CD4-positive, alpha-beta T cell treated with Interleukin-4 for 1 hour (primary cell): ENCODE data around the gene CPEB3.
"Not testable (repeated sequence)": the region's sequence is repeated elsewhere in the genome, so short reads cannot be mapped to it uniquely, and the experiment has no call there.

Experiments
- DNase-seq, 2 donors: peaks; one replicate each; pipeline ENCODE4 v3.0.0-alpha.2; 2020 to 2022

The CPEB3 gene

DNA sequence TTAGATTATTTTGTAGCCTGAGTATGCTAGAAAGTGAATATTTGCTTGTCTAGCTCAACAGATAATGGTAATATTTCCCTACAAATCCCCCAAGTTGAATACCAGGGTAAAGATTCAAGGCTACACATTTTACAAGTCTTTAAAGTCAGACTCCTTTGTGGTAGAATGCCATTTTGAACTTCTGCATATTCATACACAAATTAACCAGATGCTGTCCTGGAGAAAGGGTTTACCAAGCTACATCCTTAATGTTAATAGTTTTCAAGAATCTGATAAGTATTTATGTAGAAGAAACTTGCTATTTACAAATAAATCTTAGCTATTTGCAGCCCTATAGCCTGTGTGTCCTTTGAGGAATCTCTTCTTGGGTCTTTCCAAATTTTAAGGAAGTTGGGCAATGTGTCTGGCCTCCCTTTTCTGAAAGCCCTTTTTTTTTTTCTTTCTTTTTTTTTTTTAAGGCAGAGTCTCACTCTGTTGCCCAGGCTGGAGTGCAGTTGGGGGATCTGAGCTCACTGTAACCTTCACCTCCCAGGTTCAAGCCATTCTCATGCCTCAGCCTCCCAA, 82.6 kb downstream of the CPEB3 start:
- DNase-seq, result no peak

DNA sequence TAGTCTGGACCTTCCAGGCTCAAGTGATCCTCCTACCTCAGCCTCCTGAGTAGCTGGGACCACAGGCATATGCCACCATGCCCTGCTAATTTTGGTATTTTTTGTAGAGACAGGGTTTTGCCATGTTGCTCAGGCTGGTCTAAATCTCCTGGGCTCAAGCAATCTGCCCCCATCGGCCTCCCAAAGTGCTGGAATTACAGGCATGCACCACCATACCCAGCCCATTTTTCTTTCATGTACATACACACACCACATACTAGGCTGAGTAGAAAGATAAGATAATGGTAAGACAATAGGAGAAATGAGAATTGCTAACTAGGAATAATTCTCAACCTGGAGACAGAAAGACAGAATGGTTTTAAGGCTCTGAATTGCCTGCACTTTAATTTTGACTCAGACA, 83.8 kb downstream of the CPEB3 start:
- DNase-seq, result no peak

DNA sequence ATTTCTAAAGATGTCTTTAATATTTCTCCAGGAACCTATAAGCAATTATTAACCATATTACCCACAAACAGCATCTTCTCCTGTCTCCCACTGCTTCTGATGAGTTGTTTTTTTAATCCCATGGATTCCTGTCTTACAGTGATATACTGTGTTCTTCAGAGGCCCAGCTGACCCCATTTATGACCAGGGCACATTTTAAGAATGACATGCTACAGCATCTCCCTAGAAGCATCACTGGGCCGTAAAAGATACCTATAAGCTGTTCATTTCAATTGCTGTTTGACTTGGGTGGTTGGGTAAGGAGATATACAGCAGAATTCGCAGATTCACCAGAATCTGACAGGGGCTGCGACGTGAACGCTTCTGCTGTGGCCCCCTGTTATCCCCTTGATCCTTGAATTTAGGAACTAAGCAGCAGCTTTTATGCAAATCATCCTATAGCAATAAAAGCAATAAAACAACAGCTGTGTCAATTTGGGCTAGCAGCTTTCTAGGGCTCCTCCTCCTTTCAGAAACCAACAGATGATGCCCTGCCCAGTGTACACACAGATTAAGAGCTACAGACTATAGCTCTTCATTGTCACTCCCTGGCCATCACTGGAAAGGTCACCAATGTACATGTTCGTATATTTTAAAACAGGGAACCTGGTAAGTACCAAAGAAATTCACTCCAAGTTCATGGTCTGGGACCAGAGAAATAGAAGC, 86.8 kb downstream of the CPEB3 start:
- DNase-seq, result no peak

DNA sequence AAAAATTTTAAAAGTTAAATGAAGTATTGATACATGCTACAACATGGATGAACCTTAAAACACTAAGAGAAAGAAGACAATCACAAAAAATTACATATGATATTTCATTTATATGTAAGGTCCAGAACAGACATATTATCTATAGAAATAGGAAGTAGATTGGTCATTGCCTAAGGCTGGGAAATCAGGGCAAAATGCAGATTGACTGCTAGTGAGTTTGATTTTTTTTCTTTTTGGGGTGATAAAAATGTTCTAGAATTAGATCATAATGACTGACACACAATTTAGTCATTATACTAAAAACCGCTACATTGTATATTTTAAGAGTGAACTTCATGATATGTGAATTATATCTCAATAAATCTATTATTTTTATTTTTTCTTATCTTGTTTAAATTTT, 88.3 kb downstream of the CPEB3 start:
- no peak for DNase-seq

DNA sequence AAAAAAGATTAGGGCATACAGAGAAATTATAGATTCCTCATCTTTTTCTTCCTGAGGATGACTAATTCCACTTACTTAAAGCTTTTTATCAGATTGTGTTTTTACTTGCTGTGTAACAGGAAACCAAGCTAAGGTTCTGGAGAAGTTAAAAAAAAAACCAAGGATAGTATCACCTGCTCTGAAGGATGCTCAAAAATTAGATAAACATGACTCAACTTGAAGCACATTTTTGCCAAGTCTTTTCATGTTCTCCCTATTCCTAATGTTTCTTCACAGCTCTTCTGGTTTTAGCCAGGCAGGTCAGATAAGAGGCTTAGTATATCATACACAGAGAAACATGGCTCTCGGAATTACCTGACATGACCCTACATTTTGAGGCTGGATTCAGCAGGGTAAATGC, 90.3 kb downstream of the CPEB3 start:
- DNase-seq, result no peak

DNA sequence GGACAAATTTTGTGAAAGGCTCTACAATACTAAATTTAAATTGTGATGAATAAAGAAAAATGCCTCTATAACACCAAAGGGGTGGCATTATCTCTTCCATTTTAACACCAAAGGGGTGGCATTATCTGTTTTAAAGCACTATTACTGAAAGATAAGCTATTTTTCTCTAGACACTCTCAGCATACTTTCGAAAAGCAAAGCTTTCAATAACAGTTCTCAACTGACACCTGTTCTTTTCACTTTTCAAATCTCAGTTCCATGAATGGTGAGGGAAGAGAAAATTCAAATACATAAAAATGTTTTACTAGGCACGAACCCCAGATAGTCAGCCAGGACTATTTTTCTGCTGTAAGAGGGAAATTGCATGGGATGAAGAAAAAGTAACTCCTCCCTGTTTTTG, 103.8 kb downstream of the CPEB3 start:
- DNase-seq, result no peak

DNA sequence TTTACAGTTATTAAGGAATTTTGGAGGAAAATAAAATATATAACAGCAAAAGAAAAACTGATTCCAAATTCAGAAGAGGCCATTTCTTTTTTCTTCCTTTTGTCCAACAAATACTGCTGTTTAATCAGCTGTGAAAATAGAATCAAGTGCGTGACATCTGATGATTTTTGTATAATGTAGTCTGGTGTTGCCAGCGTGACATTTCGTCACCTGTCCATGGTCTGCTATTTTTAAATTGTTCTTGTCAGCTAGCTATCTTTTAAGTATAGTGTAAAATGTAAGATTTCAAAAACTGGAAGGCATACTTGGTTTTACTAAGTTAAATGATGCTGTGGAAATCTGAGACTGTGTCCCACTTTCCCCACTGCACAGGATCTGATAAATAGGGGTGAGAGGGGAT, 105.9 kb downstream of the CPEB3 start:
- no peak for DNase-seq

DNA sequence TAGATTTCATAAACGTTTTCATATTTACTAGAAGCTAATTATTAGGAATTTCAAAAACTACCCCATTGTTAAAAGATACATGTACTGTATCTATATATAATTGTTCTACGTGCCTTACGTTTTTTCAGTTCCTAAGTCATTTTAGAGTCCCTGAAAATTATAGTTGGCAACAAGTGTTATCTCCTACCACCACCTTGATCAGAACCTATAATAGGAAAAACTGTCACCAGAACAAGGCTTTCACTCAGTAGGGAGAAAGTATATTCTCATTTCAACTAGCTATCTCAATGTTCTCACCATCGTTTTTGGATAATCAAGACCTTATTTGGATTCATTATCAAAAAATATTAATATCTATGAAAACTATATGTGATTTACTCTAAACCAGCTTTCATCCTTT, 107.7 kb downstream of the CPEB3 start:
- no peak for DNase-seq

DNA sequence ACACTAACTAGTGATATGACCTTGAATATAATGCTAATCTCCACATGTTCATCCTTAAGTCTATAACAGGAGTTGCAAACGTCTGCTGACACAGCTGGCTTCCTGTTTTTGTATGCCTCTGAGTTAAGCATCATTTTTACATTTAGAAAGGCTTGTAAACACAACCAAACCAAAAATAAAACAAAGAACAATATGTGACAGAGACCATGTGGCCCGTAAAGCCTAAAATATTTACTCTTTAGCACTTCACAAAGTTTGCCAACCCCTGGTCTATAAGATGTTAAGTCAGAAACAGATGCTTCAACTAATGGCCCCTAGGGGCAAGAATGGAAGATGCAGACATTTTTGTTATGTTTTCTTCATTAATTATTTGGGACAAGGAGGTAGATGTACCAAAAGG, 109.3 kb downstream of the CPEB3 start:
- no peak for DNase-seq

DNA sequence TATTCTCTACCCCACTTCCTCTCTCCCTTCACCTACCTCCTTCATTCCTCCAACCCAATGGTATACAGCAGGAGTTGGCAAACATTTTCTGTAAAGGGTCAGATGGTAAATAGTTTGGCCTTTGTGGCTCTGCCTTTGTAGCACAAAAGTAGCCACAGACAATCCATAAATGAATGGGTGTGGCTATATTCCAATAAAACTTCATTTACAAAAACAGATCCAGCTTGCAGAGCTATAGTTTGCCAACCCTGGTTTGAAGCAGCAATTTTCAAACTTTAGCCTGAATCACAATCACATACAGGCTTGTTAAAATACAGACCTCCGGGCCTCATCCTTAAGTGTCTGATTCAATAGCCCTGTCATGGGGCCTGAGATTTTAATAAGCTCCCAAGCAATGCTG, 110.5 kb downstream of the CPEB3 start:
- no peak for DNase-seq

DNA sequence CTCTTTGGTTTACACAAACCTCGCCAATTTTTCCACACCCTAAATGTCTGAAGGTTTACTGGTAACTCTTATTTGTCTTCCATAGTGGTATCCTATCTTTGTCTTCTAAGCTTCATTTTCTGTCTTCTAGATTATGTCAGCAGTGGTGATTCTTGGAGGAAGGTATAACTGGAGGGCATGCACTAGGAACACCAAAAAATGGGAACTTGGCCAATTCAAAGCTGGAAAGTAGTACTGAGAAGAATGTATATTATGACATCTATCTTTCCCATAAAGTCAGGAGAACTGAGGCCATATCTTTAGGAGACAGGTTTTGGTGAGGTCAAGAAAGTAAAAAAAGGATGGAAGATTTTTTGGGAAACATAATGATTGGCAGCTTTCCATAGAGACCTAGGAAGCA, 113.3 kb downstream of the CPEB3 start:
- no peak for DNase-seq

DNA sequence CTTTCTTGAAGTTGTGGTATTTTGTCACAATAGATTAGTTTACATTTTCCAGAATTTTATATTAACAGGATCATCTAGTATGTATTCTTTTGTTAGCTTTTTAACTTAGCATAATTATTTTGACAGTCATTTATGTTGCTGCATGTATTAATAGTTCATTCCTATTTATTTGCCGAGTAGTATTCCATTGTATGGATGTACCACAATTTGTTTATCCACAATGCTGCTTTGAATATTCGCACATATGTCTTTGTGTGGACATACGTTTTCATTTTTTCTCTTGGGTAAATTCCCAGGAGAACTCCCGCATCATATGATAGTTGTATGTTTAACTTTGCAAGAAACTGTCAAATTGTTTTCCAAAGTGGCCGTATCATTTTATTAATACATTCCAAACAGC, 115.7 kb downstream of the CPEB3 start:
- DNase-seq, result no peak

DNA sequence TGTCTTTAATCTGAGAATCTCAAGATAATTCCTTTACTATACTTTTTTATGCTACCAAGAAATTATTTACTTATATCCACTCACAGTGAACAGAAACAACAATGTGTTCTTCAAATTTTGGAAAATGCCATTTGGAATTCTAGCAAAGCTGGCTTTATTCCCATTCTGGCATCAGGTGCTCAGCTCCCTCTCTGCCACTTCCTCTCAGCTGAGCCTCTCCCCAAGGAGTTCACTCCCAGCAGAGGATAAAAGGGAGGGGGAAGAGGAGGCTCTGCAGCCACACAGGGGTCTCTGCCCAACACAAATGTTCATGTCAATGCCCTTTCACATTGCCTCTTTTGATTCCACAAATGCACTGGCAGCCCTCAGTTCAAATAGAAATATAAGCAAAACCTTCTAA, 116.9 kb downstream of the CPEB3 start:
- no peak for DNase-seq

DNA sequence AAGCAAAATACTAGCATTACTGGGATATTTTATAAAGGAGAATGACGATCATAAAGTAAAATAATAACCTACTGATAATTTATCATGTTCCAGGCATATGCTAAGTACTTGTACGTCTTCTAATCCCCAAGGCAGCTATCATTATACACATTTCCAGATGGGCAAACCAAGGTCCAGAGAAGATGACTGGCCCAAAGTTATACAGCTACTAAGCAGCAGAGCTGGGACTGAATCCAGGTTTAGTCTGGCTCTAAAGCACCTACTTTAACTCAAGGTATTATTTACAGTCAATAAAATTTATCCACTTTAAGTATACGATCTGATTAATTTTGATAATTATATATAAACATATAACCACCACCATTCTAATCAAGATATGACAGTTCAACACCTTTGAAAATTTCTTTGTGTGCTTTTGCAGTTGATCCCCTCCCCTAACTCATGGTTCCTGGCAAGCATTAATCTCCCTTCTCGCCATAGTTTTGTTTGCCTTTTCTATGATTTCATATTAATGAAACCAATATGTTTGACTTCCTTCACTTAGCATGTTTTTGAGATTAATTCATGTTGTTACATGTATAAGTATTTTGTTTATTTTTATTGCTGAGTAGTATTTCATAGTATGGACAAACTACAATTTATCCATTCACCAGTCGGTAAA, 126.7 kb downstream of the CPEB3 start:
- DNase-seq, result no peak

DNA sequence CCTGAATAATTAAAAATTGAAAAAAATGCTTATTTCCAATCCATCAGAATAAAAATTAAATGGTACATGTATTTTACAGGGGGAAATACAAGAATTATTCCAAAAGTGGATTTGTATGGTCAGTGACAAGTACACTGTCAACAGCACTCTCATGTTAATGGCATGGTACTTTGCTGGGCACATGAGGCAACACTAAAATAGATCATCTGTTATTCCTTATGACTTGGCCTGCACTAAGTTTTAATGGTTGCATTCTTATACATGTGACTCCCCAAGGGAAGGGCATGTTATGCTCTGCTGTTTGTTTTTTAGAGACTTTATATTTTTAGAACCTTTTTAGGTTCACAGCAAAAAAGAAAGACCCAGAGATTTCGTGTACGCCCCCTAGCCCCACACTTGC, 128.3 kb downstream of the CPEB3 start:
- DNase-seq, result no peak

DNA sequence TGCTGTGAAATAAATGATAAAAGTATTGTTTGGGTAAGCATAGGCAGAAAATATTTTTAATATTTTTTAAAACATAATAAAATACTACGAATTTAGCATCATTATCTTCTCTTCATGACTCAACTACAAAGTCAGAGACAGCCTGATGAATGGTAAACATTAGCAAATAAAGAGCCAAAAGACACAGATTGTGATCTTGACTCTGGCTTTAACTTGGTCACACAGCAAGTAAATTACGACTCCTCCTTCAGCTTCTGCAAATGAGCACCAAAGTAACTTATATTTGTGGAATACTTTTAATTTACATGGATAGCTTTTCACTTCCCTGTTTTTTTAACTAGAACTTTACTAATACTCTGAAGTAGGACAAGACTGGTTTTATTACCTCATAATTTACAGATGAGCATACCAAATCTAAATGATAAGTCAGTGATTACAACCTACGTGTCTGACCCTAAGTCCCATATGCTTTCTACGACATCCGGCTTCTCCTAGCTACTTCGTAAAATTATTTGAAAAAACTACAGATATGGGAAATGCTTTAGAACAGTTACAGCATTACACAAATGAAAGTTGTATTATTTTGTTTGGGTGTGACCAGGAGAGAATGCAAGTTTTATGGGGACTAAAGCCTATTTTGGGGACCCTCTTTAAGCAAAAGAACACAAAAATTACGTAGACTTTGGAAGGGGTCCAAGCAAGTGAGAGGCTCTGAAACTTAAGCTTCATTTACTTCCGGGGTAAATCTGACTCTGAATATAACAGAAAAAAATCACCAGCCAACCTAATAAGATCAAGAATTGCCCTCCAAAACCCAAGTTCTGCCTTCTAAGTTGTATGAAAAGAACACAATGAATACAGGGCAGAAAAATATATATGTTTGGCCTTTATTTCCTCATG, 133.8 kb downstream of the CPEB3 start:
- DNase-seq, result no peak

DNA sequence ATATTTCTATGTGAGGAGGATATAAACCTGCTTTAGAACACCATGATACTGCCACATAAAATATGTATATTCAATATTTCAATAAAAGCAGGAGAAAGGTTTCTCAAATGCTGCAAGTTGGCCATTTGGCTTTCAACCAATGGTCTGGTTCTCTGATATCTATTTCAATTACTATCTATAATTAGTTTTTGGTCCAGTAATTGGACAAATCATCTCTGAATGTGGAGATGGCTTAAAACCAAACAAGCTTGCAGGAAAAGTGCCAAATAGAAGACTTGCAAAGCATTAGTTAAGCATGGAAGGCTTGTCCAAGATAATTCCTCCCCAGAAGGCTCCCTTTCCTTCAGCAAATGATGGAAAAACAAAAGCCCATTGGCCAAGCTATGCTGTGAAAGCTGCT, 140.1 kb downstream of the CPEB3 start:
- DNase-seq, result no peak

DNA sequence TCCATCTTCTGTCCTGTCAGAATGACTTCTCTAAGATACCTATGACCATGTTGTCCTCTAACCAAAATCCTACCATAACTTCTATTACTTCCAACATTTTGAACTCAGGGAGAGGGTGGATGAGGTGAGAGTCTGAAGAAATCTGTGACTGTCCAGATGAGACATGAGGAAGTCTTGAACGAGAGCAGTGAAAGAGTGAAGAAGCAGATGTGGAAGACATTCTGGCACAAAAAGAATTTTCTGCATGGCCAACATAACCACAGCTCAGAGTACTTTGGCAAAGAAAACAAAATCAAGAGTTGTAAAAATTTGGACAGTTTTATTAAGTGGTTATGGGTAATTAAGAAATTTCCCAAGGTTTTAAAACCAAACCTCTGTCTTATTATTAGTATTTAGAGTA, 141.6 kb downstream of the CPEB3 start:
- DNase-seq, result no peak

DNA sequence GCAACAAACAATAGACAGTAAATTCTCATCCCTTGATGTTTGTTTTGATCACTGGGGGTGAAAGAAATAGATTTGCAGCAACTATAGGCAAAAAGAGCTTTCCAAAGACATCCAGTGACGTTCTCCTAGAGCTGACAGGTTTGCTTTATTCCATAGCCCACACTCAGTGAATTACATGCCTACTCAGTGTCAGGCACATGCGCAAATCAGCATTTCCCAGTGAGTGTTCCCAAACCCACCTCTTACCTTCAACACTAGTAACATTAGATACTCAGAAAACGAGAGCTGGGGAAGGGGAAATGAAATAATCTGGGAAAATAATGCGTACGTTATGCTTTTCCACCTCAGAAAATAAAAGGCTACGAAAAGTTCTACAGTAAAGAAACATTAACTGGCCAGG, 144.1 kb downstream of the CPEB3 start:
- DNase-seq, result no peak

DNA sequence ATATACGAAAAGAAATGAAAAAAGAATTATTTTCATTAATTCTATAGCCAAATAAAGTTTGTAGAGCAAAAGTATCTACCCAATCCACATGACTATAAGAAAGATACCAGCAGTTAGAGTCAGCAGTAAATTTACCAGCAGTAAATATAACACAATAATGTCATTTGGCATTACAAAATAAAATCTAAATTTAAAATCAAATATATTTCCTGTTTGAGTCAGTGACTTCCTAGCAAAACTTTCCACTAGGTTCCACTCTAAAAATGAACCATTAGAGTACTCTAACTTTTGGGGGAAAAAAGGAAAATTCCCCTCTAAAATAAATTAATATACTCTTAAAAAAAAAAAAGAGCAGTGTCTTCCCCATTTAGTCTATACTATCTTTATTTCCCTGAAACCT, 144.8 kb downstream of the CPEB3 start:
- no peak for DNase-seq

DNA sequence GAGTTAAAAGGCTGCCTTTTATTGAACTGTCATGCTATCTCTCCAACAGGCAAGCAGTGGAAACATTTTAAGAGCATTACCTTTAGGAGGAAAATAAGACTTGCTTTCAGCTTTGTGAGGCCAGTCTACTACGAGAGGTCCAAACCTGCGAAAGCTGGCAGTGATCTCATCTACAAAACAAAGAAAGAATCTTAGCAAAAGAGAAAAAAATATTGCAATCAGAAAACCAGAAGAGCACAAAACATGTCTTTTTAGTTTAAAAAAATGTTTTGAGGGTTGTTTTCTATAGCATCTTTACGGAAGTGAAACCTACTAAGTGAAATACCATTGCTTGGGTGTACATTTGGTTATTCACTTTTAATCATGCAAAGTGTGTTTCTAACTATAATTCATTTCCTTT, 147.9 kb downstream of the CPEB3 start:
- DNase-seq, result no peak

DNA sequence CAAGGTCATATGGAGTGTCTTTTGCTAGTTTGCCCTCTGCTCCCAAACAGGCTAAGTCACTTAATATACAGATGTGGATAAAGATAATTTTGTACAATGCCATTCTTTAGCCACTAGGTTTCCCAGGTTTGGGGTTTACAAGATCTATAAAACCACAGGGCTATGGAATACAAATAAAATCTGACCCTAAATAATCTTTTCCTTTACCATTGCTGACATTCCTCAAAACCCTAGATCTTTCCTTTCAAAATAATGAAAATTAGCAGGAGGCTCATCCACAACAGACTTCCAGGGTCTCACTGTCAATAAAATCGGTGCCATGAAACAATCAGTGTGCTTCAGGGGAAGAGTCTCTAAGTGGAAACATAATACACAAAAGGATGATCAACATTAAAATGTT, 148.4 kb downstream of the CPEB3 start:
- DNase-seq, result no peak

DNA sequence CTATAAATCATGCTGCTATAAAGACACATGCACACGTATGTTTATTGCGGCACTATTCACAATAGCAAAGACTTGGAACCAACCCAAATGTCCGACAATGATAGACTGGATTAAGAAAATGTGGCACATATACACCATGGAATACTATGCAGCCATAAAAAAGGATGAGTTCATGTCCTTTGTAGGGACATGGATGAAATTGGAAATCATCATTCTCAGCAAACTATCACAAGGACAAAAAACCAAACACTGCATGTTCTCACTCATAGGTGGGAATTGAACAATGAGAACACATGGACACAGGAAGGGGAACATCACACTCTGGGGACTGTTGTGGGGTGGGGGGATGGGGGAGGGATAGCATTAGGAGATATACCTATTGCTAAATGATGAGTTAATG, 149.7 kb downstream of the CPEB3 start:
- DNase-seq, result not testable (repeated sequence)

DNA sequence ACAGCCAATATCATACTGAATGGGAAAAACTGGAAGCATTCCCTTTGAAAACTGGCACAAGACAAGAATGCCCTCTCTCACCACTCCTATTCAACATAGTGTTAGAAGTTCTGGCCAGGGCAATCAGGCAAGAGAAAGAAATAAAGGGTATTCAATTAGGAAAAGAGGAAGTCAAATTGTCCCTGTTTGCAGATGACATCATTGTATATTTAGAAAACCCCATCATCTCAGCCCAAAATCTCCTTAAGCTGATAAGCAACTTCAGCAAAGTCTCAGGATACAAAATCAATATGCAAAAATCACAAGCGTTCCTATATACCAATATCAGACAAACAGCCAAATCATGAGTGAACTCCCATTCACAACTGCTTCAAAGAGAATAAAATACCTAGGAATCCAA, 156.8 kb downstream of the CPEB3 start:
- DNase-seq, result not testable (repeated sequence)
